Central memory CD8-positive, alpha-beta T cell (primary cell): ENCODE data around the gene MT2A.
A peak's percentile ranks its signal among the peaks of the same experiment; 100 is the strongest.

Experiments
- ATAC-seq: fragments of 150-1000 bp; cut with Tn5 transposase; replicated peaks from 2 replicates; pipeline ENCODE4 v1.10.0; 2022; ENCODE audit warnings: mild to moderate bottlenecking, moderate FRiP score, moderate number of reproducible peaks; ENCODE audit not compliant: poor library complexity, severe bottlenecking; ENCODE audit errors: extremely low read depth
- DNase-seq, 2 donors: peaks; one replicate each; pipeline ENCODE4 v3.0.0; 2021; ENCODE audit warnings: low spot score in 2 of 2
- H3K27ac Mint-ChIP-seq: one replicate; pipeline ENCODE4 v1.8.0; 2022; ENCODE audit warnings: low read depth, mild to moderate bottlenecking, moderate library complexity, mixed read lengths
- H3K27me3 Mint-ChIP-seq: one replicate; pipeline ENCODE4 v1.8.0; 2022; ENCODE audit warnings: mixed read lengths
- H3K36me3 Mint-ChIP-seq: one replicate; pipeline ENCODE4 v1.8.0; 2022; ENCODE audit warnings: mild to moderate bottlenecking, moderate library complexity, mixed read lengths; ENCODE audit not compliant: insufficient read depth
- H3K4me1 Mint-ChIP-seq: one replicate; pipeline ENCODE4 v1.8.0; 2022; ENCODE audit warnings: mixed read lengths
- H3K4me3 Mint-ChIP-seq: one replicate; pipeline ENCODE4 v1.8.0; 2022; ENCODE audit warnings: mild to moderate bottlenecking, moderate library complexity, mixed read lengths
- H3K9me3 Mint-ChIP-seq: one replicate; pipeline ENCODE4 v1.8.0; 2022; ENCODE audit warnings: mixed read lengths

The MT2A gene

GRCh38 chr16:56628486-56629350, 20.3 kb downstream of the MT2A start:
- no peak for DNase-seq
- Mint-ChIP-seq H3K4me3 (no peak overlapping the region), H3K27ac (no peak overlapping the region), H3K4me1 (peaks cover 20% of the 10 kb centered on the region), H3K27me3 (peaks cover 35% of the 10 kb centered on the region), H3K9me3 (no peaks in the 10 kb centered on the region), H3K36me3 (peaks cover 5% of the 10 kb centered on the region)
- ATAC-seq, result no peak

- Mint-ChIP-seq H3K4me3 (no peak overlapping the region), H3K36me3 (peaks cover 5% of the 10 kb centered on the region), H3K9me3 (no peaks in the 10 kb centered on the region), H3K27me3 (peaks cover 43% of the 10 kb centered on the region), H3K27ac (no peak overlapping the region), H3K4me1 (peaks cover 20% of the 10 kb centered on the region)
- DNase-seq, result no peak
- ATAC-seq, result no peak
Measured at GRCh38 chr16:56629531-56629930, 21.1 kb downstream of the MT2A start.

- H3K9me3 Mint-ChIP-seq, result no peaks in the 10 kb centered on the region
Measured at GRCh38 chr16:56630134-56630533, 21.8 kb downstream of the MT2A start.

GRCh38 chr16:56631197-56631596, 22.8 kb downstream of the MT2A start:
- H3K9me3 Mint-ChIP-seq, result no peaks in the 10 kb centered on the region
- peaks cover 60% of the 10 kb centered on the region for H3K27me3 Mint-ChIP-seq
- no peak overlapping the region for H3K27ac Mint-ChIP-seq
- ATAC-seq, result no peak
- no peaks in the 10 kb centered on the region for H3K36me3 Mint-ChIP-seq
- H3K4me3 Mint-ChIP-seq, result no peak overlapping the region
- DNase-seq, result no peak
- H3K4me1 Mint-ChIP-seq, result peaks cover 13% of the 10 kb centered on the region

More at GRCh38 chr16:56630134-56630533, 21.8 kb downstream of the MT2A start:
- Mint-ChIP-seq H3K36me3 (peaks cover 3% of the 10 kb centered on the region), H3K27me3 (peaks cover 49% of the 10 kb centered on the region), H3K27ac (no peak overlapping the region), H3K4me1 (peaks cover 20% of the 10 kb centered on the region), H3K4me3 (no peak overlapping the region)
- no peak for ATAC-seq
- no peak for DNase-seq

- Mint-ChIP-seq H3K4me1 (peaks cover 12% of the 10 kb centered on the region), H3K36me3 (no peaks in the 10 kb centered on the region), H3K27ac (no peak overlapping the region), H3K9me3 (no peaks in the 10 kb centered on the region), H3K4me3 (peak overlapping the region; percentile 49), H3K27me3 (peaks cover 66% of the 10 kb centered on the region)
- DNase-seq (no peak), ATAC-seq (no peak)
Measured at GRCh38 chr16:56631832-56632155, 23.4 kb downstream of the MT2A start.

- Mint-ChIP-seq H3K9me3 (no peaks in the 10 kb centered on the region), H3K27ac (no peak within 1 kb of the TSS), H3K27me3 (peaks cover 71% of the 10 kb centered on the region), H3K4me3 (peak within 1 kb of the TSS; percentile 49), H3K4me1 (peaks cover 13% of the 10 kb centered on the region), H3K36me3 (no peaks in the 10 kb centered on the region)
- ATAC-seq (no peak), DNase-seq (no peak)
Measured at GRCh38 chr16:56632156-56632847, 23.9 kb downstream of the MT2A start, which contains the start of gene MT1M. MT1M (plus strand) TSS chr16:56632659; CDS start chr16:56632732, 73 bp downstream.

- no peak for DNase-seq
- Mint-ChIP-seq H3K27me3 (peaks cover 77% of the 10 kb centered on the region), H3K36me3 (no peaks in the 10 kb centered on the region), H3K4me1 (peaks cover 19% of the 10 kb centered on the region), H3K4me3 (peak overlapping the region; percentile 36), H3K27ac (no peak overlapping the region), H3K9me3 (no peaks in the 10 kb centered on the region)
- no peak for ATAC-seq
Measured at GRCh38 chr16:56632848-56633365, 24.5 kb downstream of the MT2A start.

GRCh38 chr16:56633535-56633934, 25.2 kb downstream of the MT2A start:
- peaks cover 21% of the 10 kb centered on the region for H3K4me1 Mint-ChIP-seq
- H3K4me3 Mint-ChIP-seq, result no peak overlapping the region
- ATAC-seq, result no peak

GRCh38 chr16:56634715-56635440, 26.5 kb downstream of the MT2A start:
- H3K27ac Mint-ChIP-seq, result no peak overlapping the region
- peaks cover 21% of the 10 kb centered on the region for H3K4me1 Mint-ChIP-seq
- no peaks in the 10 kb centered on the region for H3K36me3 Mint-ChIP-seq
- H3K9me3 Mint-ChIP-seq, result no peaks in the 10 kb centered on the region
- DNase-seq (no peak), ATAC-seq (no peak)
- peaks cover 97% of the 10 kb centered on the region for H3K27me3 Mint-ChIP-seq
- H3K4me3 Mint-ChIP-seq, result peak overlapping the region; percentile 71

More at GRCh38 chr16:56633535-56633934, 25.2 kb downstream of the MT2A start:
- peaks cover 83% of the 10 kb centered on the region for H3K27me3 Mint-ChIP-seq
- no peak overlapping the region for H3K27ac Mint-ChIP-seq
- H3K9me3 Mint-ChIP-seq, result no peaks in the 10 kb centered on the region
- DNase-seq, result no peak
- no peaks in the 10 kb centered on the region for H3K36me3 Mint-ChIP-seq

GRCh38 chr16:56635441-56635967, 27.1 kb downstream of the MT2A start:
- peak overlapping the region; percentile 71 for H3K4me3 Mint-ChIP-seq
- H3K36me3 Mint-ChIP-seq, result no peaks in the 10 kb centered on the region
- no peak for DNase-seq
- no peaks in the 10 kb centered on the region for H3K9me3 Mint-ChIP-seq
- H3K27me3 Mint-ChIP-seq, result peaks cover 100% of the 10 kb centered on the region
- H3K4me1 Mint-ChIP-seq, result peaks cover 21% of the 10 kb centered on the region
- no peak for ATAC-seq
- H3K27ac Mint-ChIP-seq, result no peak overlapping the region

- Mint-ChIP-seq H3K27ac (no peak overlapping the region), H3K27me3 (peaks cover 92% of the 10 kb centered on the region), H3K9me3 (no peaks in the 10 kb centered on the region), H3K36me3 (no peaks in the 10 kb centered on the region), H3K4me1 (peaks cover 18% of the 10 kb centered on the region), H3K4me3 (no peak overlapping the region)
- no peak for ATAC-seq
- DNase-seq, result no peak
Measured at GRCh38 chr16:56636616-56637413, 28.4 kb downstream of the MT2A start.
